K562 (cell line): ENCODE results near the gene ATG14. TPM values are rescaled to one million over a fixed set of nuclear protein-coding genes. Genes with fewer than 3 reads are reported as not detected.

ENCODE experiments used
- CHD1 ChIP-seq: fragments of 200-600 bp; sonication (generic); IDR thresholded peaks from one replicate; pipeline ENCODE4 v1.6.1; 2012; ENCODE audit warnings: mild to moderate bottlenecking, moderate library complexity, low read length, inconsistent platforms
- EP400 ChIP-seq: fragments of 450-650 bp; IDR thresholded peaks from 2 replicates; pipeline ENCODE4 v1.6.1; 2017; ENCODE audit warnings: antibody characterized with exemption, mild to moderate bottlenecking, moderate library complexity
- MCM7 ChIP-seq, 2 experiments: fragments of 450-650 bp; IDR thresholded peaks; 2 replicates each; pipeline ENCODE4 v1.6.1; 2016 to 2018
- NBN ChIP-seq: fragments of 450-650 bp; IDR thresholded peaks from 2 replicates; pipeline ENCODE4 v1.6.1; 2016; ENCODE audit warnings: low read depth, mild to moderate bottlenecking
- SAP30 ChIP-seq: fragments of 200-600 bp; sonication (generic); IDR thresholded peaks from 2 replicates; pipeline ENCODE4 v1.6.1; 2012; ENCODE audit warnings: borderline replicate concordance, low read depth, mild to moderate bottlenecking, moderate library complexity, low read length, control low read depth, inconsistent platforms; ENCODE audit not compliant: insufficient read depth, poor library complexity, severe bottlenecking
- polyA plus RNA-seq, 8 experiments: library from polyadenylated mRNA; depleted of rRNA in 4 of 8; stranded (reverse) in 5 of 8; unstranded in 3 of 8; fragments of >200 nt; fragmentation: Nextera tagmentation in 2 of 8; fragmentation: Illumina TruSeq in 1 of 8; extraction: Ambion mirVana in 2 of 8; extraction: Trizol in 1 of 8; gene quantifications; 2 replicates each; pipeline versions ENCODE4 v1.2.1 to v1.2.3, GENCODE V29; 2011 to 2014; ENCODE audit warnings: inconsistent platforms in 1 of 8, missing spikeins in 1 of 8
- total RNA-seq, 7 experiments: library from RNA; depleted of rRNA in 6 of 7; stranded (reverse); fragments of >200 nt in 6 of 7; fragmentation: Illumina TruSeq in 2 of 7; extraction: Trizol in 2 of 7; gene quantifications; 2 replicates each; pipeline versions ENCODE4 v1.2.1 to v1.2.3, GENCODE V29; 2011 to 2021; ENCODE audit warnings: low replicate concordance in 1 of 7
- TF ChIP-seq, protein P1 (sequence below): fragments of 450-650 bp; IDR thresholded peaks from 2 replicates; pipeline ENCODE4 v1.6.1; 2016; ENCODE audit warnings: low read depth
- TF ChIP-seq, protein P2 (sequence below): fragments of 450-650 bp; IDR thresholded peaks from 2 replicates; pipeline ENCODE4 v1.6.1; 2018; ENCODE audit warnings: mild to moderate bottlenecking, low read depth; ENCODE audit not compliant: partially characterized antibody

The ATG14 gene
- total and polyA plus RNA-seq, 9 of the 15 experiments (the other 6 are each of a cell fraction or from before 2014, with no cell fraction given) = 0.55 to 4.2 (median 3.5) TPM

DNA sequence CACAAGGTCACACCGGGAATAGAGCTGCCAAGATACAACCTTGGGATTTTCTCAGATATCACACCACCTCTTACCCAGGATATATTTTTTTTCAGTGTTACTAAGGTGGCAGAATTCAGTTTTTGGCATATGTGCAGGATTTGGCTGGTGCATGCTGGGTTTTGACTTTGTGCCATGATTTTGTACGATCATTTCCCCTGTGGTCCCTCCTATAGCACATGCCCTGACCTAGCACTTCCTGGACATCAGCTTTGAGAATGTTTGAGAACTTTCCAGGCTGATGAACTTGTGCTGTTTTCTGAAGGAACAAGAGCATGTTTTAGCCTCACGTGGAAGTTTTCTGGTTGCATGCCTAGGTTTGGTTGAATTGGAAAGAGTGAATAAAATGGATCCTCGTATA is 39.8 kb upstream of the ATG14 start (continued):
- TF ChIP-seq, protein P1, sequence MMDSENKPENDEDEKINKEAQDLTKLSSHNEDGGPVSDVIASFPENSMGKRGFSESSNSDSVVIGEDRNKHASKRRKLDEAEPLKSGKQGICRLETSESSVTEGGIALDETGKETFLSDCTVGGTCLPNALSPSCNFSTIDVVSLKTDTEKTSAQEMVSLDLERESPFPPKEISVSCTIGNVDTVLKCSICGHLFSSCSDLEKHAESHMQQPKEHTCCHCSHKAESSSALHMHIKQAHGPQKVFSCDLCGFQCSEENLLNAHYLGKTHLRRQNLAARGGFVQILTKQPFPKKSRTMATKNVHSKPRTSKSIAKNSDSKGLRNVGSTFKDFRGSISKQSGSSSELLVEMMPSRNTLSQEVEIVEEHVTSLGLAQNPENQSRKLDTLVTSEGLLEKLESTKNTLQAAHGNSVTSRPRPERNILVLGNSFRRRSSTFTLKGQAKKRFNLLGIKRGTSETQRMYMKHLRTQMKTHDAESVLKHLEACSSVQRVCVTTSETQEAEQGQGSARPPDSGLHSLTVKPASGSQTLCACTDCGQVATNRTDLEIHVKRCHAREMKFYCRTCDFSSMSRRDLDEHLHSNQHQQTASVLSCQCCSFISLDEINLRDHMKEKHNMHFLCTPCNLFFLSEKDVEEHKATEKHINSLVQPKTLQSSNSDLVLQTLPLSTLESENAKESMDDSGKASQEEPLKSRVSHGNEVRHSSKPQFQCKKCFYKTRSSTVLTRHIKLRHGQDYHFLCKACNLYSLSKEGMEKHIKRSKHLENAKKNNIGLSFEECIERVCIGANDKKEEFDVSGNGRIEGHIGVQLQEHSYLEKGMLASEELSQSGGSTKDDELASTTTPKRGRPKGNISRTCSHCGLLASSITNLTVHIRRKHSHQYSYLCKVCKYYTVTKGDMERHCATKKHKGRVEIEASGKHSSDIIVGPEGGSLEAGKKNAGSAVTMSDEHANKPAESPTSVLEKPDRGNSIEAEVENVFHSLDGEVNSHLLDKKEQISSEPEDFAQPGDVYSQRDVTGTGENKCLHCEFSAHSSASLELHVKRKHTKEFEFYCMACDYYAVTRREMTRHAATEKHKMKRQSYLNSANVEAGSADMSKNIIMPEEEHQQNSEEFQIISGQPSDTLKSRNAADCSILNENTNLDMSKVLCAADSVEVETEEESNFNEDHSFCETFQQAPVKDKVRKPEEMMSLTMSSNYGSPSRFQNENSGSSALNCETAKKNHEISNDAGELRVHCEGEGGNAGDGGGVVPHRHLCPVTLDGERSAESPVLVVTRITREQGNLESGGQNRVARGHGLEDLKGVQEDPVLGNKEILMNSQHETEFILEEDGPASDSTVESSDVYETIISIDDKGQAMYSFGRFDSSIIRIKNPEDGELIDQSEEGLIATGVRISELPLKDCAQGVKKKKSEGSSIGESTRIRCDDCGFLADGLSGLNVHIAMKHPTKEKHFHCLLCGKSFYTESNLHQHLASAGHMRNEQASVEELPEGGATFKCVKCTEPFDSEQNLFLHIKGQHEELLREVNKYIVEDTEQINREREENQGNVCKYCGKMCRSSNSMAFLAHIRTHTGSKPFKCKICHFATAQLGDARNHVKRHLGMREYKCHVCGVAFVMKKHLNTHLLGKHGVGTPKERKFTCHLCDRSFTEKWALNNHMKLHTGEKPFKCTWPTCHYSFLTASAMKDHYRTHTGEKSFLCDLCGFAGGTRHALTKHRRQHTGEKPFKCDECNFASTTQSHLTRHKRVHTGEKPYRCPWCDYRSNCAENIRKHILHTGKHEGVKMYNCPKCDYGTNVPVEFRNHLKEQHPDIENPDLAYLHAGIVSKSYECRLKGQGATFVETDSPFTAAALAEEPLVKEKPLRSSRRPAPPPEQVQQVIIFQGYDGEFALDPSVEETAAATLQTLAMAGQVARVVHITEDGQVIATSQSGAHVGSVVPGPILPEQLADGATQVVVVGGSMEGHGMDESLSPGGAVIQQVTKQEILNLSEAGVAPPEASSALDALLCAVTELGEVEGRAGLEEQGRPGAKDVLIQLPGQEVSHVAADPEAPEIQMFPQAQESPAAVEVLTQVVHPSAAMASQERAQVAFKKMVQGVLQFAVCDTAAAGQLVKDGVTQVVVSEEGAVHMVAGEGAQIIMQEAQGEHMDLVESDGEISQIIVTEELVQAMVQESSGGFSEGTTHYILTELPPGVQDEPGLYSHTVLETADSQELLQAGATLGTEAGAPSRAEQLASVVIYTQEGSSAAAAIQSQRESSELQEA = no peak
- TF ChIP-seq SAP30 (no peak), NBN (no peak), CHD1 (no peak), MCM7 (IDR thresholded peaks at IDR 0.05) (no peak), EP400 (no peak)
- TF ChIP-seq, protein P2, sequence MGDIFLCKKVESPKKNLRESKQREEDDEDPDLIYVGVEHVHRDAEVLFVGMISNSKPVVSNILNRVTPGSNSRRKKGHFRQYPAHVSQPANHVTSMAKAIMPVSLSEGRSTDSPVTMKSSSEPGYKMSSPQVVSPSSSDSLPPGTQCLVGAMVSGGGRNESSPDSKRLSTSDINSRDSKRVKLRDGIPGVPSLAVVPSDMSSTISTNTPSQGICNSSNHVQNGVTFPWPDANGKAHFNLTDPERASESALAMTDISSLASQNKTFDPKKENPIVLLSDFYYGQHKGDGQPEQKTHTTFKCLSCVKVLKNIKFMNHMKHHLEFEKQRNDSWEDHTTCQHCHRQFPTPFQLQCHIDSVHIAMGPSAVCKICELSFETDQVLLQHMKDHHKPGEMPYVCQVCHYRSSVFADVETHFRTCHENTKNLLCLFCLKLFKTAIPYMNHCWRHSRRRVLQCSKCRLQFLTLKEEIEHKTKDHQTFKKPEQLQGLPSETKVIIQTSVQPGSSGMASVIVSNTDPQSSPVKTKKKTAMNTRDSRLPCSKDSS = no peak
